LoVo (cell line): ENCODE measurements around the gene TBX21.
"Not testable (repeated sequence)": the region's sequence is repeated elsewhere in the genome, so short reads cannot be mapped to it uniquely, and the experiment has no call there.

ENCODE experiments used
- DNase-seq: peaks from one replicate; pipeline ENCODE4 v3.0.0-alpha.2; 2016; ENCODE audit warnings: low spot score

Gene TBX21

DNA sequence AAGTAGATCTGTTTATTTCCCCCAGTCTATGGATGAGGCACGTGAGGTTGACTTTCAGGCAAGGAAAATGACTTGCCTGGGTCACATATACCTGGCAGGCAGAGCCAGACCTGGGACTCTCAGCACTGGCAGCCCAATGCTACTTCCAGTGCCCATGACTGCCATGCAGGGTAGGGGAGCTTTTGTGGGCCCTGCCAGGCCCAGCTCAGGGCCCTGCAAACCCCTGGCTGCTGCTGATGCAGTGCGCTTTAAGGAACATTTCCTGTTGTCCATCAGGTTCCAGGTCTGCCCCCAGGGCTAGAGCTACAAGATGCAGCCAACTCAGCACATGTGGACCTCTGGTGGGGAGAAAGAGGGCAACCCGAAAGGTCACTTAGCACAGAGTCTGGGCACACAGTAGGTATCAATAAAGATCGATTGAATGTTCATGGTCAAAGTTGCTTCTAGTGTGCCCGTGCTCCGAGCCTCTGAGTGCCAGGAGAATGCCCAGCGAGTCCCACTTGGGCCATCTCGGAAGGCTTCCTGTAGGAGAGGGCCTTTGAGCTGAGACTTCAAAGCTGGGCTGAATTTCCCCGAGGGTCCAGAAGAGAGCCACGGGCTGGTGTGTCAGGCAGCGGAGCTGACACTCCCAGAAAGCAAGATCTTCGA, 513 bp upstream of the TBX21 start:
- no peak for DNase-seq

DNA sequence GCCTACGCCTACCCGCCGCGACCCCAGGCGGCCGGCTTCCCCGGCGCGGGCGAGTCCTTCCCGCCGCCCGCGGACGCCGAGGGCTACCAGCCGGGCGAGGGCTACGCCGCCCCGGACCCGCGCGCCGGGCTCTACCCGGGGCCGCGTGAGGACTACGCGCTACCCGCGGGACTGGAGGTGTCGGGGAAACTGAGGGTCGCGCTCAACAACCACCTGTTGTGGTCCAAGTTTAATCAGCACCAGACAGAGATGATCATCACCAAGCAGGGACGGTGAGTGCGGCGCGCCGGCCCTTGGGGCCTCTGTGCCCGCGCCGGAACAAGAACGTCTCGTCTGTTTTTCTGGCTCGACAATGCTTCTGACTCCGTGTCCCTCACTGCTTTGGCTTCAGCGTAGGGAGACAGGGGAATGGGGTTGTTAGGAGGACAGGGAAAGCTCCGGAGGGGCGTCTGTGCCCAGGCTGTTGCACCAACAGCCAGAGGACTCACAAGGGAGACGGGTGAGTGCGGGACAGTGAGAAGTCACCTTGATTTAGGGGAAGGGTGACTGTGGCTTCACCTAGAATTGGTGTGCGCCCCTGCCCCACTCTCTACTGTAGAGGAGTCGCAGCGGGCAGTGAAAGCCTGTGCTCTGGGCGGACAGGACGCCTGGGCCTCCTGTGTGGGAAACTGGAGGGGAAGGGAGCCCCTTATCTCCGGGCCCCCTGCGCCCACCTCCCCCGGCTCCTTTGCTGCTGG, 806 bp downstream of the TBX21 start:
- DNase-seq: no peak

DNA sequence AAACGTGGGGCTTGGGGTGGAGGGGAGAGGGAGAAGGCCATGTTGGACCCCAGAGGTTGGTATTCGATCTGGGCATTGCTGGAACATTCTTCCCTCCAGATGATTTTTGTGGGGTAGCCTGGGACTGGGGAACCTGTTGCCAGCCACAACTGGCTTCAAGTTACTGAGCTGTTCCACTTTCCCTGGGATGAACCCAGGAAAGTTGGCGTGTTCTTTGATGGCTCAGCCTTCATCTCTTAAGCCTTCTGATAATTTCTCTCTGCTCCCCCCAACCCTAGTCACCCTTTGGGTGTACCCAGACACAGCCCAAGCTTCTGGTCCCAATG, 2.1 kb downstream of the TBX21 start:
- DNase-seq: no peak

DNA sequence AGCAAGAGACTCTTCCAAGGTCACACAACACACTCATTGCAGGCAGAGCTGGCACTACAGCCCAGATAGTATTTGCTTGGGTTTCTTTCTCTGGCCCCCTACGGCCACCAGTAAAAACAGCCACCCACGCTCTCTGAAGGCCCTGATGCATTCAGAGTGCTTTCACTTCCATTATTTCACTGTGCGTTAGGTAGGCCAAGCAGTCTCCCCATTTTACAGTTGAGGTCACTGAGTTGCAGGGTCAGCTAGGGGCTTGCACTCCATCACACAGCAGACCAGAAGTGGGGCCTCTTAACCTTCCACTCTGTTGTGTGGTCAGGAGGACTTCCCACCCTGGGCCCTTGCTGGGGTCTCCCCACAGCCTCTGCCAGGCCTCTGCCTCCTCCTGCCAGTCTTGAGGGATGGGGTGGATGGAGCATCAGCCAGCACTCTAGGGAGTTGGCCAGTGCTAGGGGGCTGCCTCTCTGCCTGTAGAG, 2.5 kb downstream of the TBX21 start:
- DNase-seq: no peak

- DNase-seq: no peak
Observed at GRCh38 chr17:47736501-47737495, 3.8 kb downstream of the TBX21 start.

- DNase-seq: no peak
Observed at GRCh38 chr17:47738178-47738577, 5.1 kb downstream of the TBX21 start.

GRCh38 chr17:47739150-47739549, 6.1 kb downstream of the TBX21 start:
- DNase-seq: no peak

- not testable (repeated sequence) for DNase-seq
Observed at GRCh38 chr17:47739945-47740344, 6.9 kb downstream of the TBX21 start.

- no peak for DNase-seq
Observed at GRCh38 chr17:47741109-47741792, 8.2 kb downstream of the TBX21 start.

GRCh38 chr17:47741793-47742145, 8.7 kb downstream of the TBX21 start:
- DNase-seq: no peak

GRCh38 chr17:47742319-47743181, 9.5 kb downstream of the TBX21 start:
- DNase-seq: no peak

GRCh38 chr17:47744168-47745036, 11.4 kb downstream of the TBX21 start:
- no peak for DNase-seq

DNA sequence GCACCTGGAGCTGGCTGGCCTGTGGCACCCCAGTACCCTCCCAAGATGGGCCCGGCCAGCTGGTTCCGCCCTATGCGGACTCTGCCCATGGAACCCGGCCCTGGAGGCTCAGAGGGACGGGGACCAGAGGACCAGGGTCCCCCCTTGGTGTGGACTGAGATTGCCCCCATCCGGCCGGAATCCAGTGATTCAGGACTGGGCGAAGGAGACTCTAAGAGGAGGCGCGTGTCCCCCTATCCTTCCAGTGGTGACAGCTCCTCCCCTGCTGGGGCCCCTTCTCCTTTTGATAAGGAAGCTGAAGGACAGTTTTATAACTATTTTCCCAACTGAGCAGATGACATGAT, 12.0 kb downstream of the TBX21 start:
- DNase-seq: no peak

GRCh38 chr17:47751471-47751870, 18.4 kb downstream of the TBX21 start:
- no peak for DNase-seq

DNA sequence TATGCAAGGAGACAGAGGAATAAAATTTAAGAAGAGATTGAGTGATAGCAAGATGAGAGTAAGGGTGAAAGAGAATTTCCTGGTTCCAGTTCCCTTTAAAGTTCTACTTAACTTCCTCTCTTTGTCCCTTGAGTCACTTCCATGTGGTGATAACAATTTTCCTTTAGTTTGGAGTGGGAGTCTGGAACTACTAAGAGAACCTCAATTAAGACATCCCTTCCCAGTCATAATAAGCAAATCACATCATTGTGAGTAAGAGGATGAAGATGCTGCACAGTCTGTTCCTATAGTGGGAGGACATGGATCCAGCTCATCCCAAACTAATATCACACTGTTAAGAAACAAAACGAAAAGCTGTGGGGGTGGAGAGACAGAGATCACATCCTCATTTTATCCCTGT, 24.4 kb downstream of the TBX21 start:
- DNase-seq: no peak

DNA sequence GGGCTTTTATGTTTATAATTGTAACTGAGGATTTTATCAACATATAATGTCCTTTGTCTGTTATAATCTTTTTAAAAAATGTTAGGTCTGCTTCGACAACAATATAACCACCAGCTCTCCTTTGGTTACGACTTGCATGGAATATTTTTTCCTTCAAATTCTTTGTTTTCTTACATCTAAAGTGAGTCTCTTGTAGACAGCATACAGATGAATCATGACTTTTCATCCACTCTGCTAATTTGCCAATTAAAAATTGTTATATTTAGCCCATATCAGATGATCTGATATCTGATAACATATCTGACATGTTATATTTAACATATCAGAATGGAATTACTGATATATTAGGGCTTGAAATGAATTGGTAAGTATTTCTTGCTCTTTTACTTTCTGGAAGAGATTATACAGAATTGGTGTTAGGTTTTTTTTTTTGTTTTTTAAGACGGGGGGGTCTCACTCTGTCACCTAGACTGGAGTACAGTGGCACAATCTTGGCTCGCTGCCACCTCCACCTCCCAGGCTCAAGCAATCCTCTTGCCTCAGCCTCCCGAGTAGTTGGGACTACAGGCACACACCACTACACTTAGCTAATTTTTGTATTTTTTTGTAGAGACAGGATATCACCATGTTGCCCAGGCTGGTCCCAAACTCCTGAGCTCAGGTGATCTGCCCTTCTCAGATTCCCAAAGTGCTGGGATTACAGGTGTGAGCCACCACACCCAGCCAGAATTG, 27.5 kb downstream of the TBX21 start:
- no peak for DNase-seq

GRCh38 chr17:47762728-47763127, 29.7 kb downstream of the TBX21 start:
- DNase-seq: no peak

GRCh38 chr17:47763913-47764582, 31.0 kb downstream of the TBX21 start:
- no peak for DNase-seq

- DNase-seq: not testable (repeated sequence)
Observed at GRCh38 chr17:47773649-47774048, 40.6 kb downstream of the TBX21 start.
